ENCODE results near the gene PTGER1.
"Not testable (repeated sequence)": the region's sequence is repeated elsewhere in the genome, so short reads cannot be mapped to it uniquely, and the experiment has no call there.

Gene PTGER1

GRCh38 chr19:14475251-14476073 lies at the start of gene PTGER1:
PTGER1 (minus strand) TSS chr19:14475354; CDS start chr19:14474320, 1,034 bp downstream.
- peak; percentile 32 for DNase-seq

GRCh38 chr19:14520543-14520942 lies 45.4 kb upstream of the PTGER1 start:
- no peak for DNase-seq

- peak; percentile 40 for DNase-seq
Measured at GRCh38 chr19:14519860-14520407, 44.8 kb upstream of the PTGER1 start.

- no peak for DNase-seq
Measured at GRCh38 chr19:14519245-14519859, 44.2 kb upstream of the PTGER1 start.

GRCh38 chr19:14517840-14518505 lies 42.8 kb upstream of the PTGER1 start, which contains the start of gene DNAJB1:
DNAJB1 (minus strand) TSS chr19:14518397; CDS start chr19:14518349, 48 bp downstream.
- no peak for DNase-seq

GRCh38 chr19:14517446-14517839 lies 42.3 kb upstream of the PTGER1 start:
- peak; percentile 38 for DNase-seq

- no peak for DNase-seq
Measured at GRCh38 chr19:14516746-14517438, 41.7 kb upstream of the PTGER1 start.

- no peak for DNase-seq
Measured at GRCh38 chr19:14516048-14516534, 40.9 kb upstream of the PTGER1 start.

GRCh38 chr19:14515501-14516047 lies 40.4 kb upstream of the PTGER1 start:
- DNase-seq = no peak

GRCh38 chr19:14514215-14514863 lies 39.2 kb upstream of the PTGER1 start:
- DNase-seq = no peak

GRCh38 chr19:14512406-14512961 lies 37.3 kb upstream of the PTGER1 start:
- DNase-seq = no peak

- no peak for DNase-seq
Measured at GRCh38 chr19:14511229-14511593, 36.1 kb upstream of the PTGER1 start.

- no peak for DNase-seq
Measured at GRCh38 chr19:14510311-14511228, 35.4 kb upstream of the PTGER1 start.

- DNase-seq = no peak
Measured at GRCh38 chr19:14507704-14508542, 32.8 kb upstream of the PTGER1 start.

GRCh38 chr19:14505488-14506239 lies 30.5 kb upstream of the PTGER1 start:
- DNase-seq = peak; percentile 78

- not testable (repeated sequence) for DNase-seq
Measured at GRCh38 chr19:14504575-14504974, 29.4 kb upstream of the PTGER1 start.

GRCh38 chr19:14503285-14503684 lies 28.1 kb upstream of the PTGER1 start:
- no peak for DNase-seq

GRCh38 chr19:14502334-14503092 lies 27.4 kb upstream of the PTGER1 start:
- no peak for DNase-seq

All from activated T-cell treated with anti-CD3 and anti-CD28 coated beads, Interleukin-2, amount 50 U/mL, for 1 hour (primary cell).